GM13977 (cell line): ENCODE data around the gene TUBE1.

Source experiments
- DNase-seq: peaks from one replicate; pipeline ENCODE4 v3.0.0; 2012; ENCODE audit warnings: low spot score
- in situ Hi-C: fragments of 300-500 bp; cut with MboI; formaldehyde crosslinking; loops from one replicate; pipeline ENCODE4 v1.12.0; 2022; ENCODE audit warnings: low sequenced_read_pairs, low pct_unique_long_range_greater_than_20kb, mixed read lengths, inconsistent platforms; ENCODE audit not compliant: unreplicated experiment
- TF ChIP-seq, protein P1 (sequence below): IDR thresholded peaks from 2 replicates; pipeline ENCODE4 v1.5.1; 2012; ENCODE audit warnings: mild to moderate bottlenecking, control low read depth; ENCODE audit not compliant: insufficient read depth; ENCODE audit errors: extremely low read depth, missing control alignments

Gene TUBE1

DNA sequence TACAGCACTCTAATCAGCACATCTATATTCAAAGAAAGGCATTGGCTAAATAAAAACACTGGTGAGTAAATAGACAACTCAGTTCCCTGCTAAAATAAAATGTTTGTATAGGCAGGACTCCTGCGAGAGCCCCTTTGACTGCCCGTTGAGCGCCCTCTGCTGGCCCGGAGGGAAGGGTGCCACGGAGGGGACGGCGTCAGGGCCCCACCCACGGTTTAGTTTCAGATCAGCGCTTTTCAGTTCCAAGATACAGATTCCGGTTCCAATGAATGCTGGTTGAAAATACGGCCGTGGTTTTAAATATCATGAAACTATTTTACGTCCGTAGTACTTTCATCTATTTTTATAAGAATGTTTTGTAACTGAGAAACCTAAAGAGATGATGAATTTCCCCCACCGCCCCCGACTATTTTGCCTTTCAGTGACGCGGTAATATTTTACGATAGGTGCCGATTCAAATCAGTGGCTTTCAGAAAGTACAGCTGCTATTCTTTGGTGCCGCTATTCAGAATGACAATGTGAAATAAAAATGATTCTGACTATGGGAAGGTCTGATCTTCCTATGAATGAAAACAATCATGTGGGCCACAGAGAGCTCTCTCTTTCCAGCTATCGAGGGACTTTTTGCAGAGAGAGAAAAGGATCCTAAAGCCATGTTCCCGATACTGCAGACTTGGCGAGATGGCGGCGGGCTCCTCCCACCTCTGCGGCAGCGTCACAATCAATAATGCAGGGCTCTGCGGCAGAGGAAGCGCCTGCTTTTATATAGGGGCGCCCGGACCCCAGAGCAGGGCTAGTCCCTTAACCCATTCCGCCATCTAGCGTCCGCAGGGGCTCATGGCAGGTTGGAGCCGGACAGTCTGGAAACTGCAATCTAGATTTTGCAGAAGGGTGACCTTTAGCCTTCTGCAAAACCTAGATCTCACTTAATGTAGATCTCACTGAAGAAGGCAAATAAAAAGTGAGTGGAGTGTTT is 44.0 kb downstream of the TUBE1 start:
- in situ Hi-C loops, result no loop called here
- DNase-seq, result peak; percentile 87
- TF ChIP-seq, protein P1, sequence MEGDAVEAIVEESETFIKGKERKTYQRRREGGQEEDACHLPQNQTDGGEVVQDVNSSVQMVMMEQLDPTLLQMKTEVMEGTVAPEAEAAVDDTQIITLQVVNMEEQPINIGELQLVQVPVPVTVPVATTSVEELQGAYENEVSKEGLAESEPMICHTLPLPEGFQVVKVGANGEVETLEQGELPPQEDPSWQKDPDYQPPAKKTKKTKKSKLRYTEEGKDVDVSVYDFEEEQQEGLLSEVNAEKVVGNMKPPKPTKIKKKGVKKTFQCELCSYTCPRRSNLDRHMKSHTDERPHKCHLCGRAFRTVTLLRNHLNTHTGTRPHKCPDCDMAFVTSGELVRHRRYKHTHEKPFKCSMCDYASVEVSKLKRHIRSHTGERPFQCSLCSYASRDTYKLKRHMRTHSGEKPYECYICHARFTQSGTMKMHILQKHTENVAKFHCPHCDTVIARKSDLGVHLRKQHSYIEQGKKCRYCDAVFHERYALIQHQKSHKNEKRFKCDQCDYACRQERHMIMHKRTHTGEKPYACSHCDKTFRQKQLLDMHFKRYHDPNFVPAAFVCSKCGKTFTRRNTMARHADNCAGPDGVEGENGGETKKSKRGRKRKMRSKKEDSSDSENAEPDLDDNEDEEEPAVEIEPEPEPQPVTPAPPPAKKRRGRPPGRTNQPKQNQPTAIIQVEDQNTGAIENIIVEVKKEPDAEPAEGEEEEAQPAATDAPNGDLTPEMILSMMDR, result peak; percentile 94

DNA sequence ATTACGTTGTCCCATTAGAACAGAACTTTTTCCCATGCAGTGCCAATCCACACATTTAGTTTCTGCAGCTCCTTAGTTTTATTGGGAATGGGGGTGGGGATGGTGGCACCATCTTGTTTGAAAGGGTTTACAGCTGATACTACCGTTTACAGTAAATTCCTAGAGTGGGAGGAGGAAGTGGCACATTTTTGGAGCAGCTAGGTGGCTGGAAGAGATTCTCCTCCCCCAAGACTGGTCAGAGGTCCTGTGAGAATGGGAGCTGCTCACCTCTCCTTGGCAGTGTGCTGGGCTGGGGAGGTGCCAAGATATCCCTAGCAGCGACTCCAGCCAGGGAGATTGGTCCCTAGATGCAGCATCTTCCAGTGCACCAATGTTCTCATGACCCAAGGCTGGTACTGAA is 45.7 kb downstream of the TUBE1 start:
- no peak for DNase-seq
- TF ChIP-seq, protein P1, result no peak
- in situ Hi-C loops, result no loop called here

DNA sequence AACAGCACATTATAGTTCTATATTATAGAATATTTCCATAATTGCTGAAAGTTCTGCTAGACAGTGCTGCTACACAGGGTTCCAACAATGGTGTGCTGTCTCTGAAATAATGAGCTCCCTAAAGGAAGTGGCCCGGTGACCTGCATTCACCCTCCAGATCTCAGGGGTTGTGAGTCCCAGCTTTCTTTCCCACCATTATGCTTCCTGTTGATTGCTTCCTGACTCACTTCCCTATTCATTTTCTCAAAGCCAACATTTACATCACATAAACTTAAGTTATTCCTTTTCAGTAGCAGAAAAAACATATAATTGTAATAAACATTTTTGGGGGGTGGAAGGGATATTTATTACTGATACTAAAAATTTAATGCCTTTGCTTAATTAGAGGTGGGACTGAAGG is 46.3 kb downstream of the TUBE1 start:
- no peak for DNase-seq
- TF ChIP-seq, protein P1, result no peak
- in situ Hi-C loops, result no loop called here

DNA sequence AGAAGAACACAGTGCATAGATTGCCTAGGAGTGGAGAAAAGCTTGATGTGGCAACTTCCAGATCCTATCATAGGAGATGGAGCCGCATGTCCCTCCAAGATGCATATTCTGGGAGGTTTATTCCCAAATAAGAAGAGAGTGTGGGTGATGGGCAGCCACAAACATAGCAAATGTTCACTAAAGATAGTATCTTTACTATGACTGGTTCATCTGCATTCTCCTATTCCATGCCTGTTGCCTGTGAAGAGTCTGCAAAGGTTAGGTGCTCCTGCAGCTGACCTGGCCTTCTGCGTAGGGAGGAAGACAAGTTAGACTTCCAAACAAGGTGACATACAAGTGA is 47.9 kb downstream of the TUBE1 start:
- in situ Hi-C loops, result no loop called here
- DNase-seq, result no peak
- TF ChIP-seq, protein P1, result no peak

DNA sequence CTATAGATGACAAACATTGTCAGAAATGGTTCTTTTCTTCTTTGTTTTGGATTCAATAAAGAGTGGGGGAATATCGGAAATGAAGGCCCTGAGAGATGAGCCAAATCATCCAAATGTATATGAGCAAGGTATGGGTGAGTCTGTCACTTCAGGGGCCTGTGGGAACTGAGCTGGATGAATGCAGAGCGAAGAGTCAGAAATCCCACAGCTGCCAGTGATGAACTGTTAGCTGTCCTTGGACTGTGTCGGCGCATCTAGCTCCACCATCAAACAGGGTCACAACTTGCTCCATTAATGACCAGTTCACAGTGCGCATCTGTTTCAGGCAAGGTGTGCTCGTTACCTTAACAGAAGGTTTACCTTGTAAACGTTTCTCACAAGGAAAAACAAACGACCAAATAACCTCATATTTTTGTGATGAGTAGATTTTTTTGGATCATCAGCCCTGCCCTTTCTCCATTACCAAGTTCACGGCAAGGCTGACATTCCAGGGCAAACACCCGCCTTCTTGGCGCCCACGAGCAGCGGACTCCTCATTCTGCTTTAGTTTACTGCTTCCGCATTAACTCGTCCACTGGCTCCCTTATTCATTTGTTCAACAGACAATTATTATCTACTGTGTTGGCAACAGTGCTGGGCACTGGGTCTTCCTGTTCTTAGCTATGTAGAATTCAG is 48.4 kb downstream of the TUBE1 start:
- no peak for DNase-seq
- in situ Hi-C loops, result no loop called here
- TF ChIP-seq, protein P1, result no peak

DNA sequence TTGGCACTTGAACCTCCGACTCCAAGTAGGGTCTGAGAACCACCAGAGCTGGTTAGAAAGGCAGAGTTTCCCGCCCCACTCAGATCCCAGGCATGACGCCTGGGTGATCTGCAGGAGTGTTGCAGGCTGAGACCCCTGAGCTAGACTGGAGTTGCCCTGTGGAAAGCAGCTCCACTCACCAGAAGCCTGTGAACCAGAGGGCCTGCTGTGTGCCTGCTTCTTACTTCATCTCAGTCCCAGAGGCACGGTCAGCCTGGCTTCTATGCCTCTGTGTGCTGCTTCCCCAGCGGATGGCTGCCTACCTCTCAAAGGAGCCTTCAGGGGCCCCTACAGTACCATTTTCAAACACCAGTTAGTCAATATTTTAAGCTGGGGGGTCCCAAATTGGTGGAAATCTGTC is 49.0 kb downstream of the TUBE1 start:
- in situ Hi-C loops, result no loop called here
- TF ChIP-seq, protein P1, result no peak
- DNase-seq, result no peak
